Measurements from ENCODE around the gene LHX5. TPM values are rescaled to one million over a fixed set of nuclear protein-coding genes. Genes with fewer than 3 reads are reported as not detected.

The LHX5 gene
- total RNA-seq, 3 donors from 2014 or later = not detected

- intact Hi-C loops (cut with DNase I; ENCODE audit: low total_unique reads) = no loop called here
- TF ChIP-seq CTCF (IDR thresholded peaks at IDR 0.05) (no peak), POLR2A (IDR thresholded peaks at IDR 0.05) (no peak), POLR2AphosphoS5 (IDR thresholded peaks at IDR 0.05) (no peak)
- Histone ChIP-seq H3K4me3 (no peak overlapping the region), H3K27ac (no peak overlapping the region), H3K4me1 (no peaks in the 10 kb centered on the region), H3K9me3 (no peaks in the 10 kb centered on the region), H3K27me3 (no peaks in the 10 kb centered on the region), H3K36me3 (no peaks in the 10 kb centered on the region)
- DNase-seq (ENCODE audit: low spot score in 2 of 2) = no peak
These were observed 55.4 kb downstream of the LHX5 start for GRCh38 chr12:113416091-113416754.

GRCh38 chr12:113414519-113415038 is 57.1 kb downstream of the LHX5 start:
- no peak overlapping the region for H3K4me3 ChIP-seq
- no peak for DNase-seq (ENCODE audit: low spot score in 2 of 2)
- intact Hi-C loops (cut with DNase I; ENCODE audit: low total_unique reads) = no loop called here
- no peaks in the 10 kb centered on the region for H3K9me3 ChIP-seq
- H3K27ac ChIP-seq = no peak overlapping the region
- TF ChIP-seq CTCF (IDR thresholded peaks at IDR 0.05) (no peak), POLR2A (IDR thresholded peaks at IDR 0.05) (no peak), POLR2AphosphoS5 (IDR thresholded peaks at IDR 0.05) (no peak)
- no peaks in the 10 kb centered on the region for H3K4me1 ChIP-seq
- no peaks in the 10 kb centered on the region for H3K36me3 ChIP-seq
- H3K27me3 ChIP-seq = no peaks in the 10 kb centered on the region

- DNase-seq (ENCODE audit: low spot score in 2 of 2) = no peak
- Histone ChIP-seq H3K27me3 (no peaks in the 10 kb centered on the region), H3K4me3 (no peak overlapping the region), H3K9me3 (no peaks in the 10 kb centered on the region), H3K4me1 (no peaks in the 10 kb centered on the region), H3K27ac (no peak overlapping the region), H3K36me3 (no peaks in the 10 kb centered on the region)
- intact Hi-C loops (cut with DNase I; ENCODE audit: low total_unique reads) = no loop called here
- TF ChIP-seq POLR2AphosphoS5 (IDR thresholded peaks at IDR 0.05) (no peak), CTCF (IDR thresholded peaks at IDR 0.05) (no peak), POLR2A (IDR thresholded peaks at IDR 0.05) (no peak)
These were observed 58.2 kb downstream of the LHX5 start for GRCh38 chr12:113413488-113413939.

Other genes with a start within 250 kb of the LHX5 start
- gene SLC8B1, start 136.8 kb downstream of the LHX5 start, total RNA-seq = 10 to 100 TPM; 32.6 to 36.1 (median 35.4) TPM
- gene PLBD2, start 113.3 kb downstream of the LHX5 start, total RNA-seq = 10 to 100 TPM; 15.4 to 59.8 (median 26.9) TPM
- gene SDS, start 68.0 kb downstream of the LHX5 start, total RNA-seq = 10 to 100 TPM in 1 of 3 donors, under 1 TPM in 2; 0.66 to 12.0 (median 0.80) TPM
- 1 to 10 TPM; 4.6 to 4.9 (median 4.8) TPM for gene SDSL, start 49.5 kb downstream of the LHX5 start, total RNA-seq

Data from breast epithelium (tissue), 4 donors.